Measurements from ENCODE around the gene JPH2.

Gene JPH2

GRCh38 chr20:44120676-44121425 is 66.1 kb downstream of the JPH2 start:
- DNase-seq, result no peak

GRCh38 chr20:44118185-44119033 is 68.6 kb downstream of the JPH2 start:
- no peak for DNase-seq

- DNase-seq, result no peak
These were observed 69.4 kb downstream of the JPH2 start for GRCh38 chr20:44117296-44118184.

GRCh38 chr20:44115762-44116644 is 71.0 kb downstream of the JPH2 start:
- DNase-seq, result no peak

GRCh38 chr20:44115181-44115580 is 71.8 kb downstream of the JPH2 start:
- no peak for DNase-seq

- DNase-seq, result no peak
These were observed 73.2 kb downstream of the JPH2 start for GRCh38 chr20:44113618-44114376.

- DNase-seq, result no peak
These were observed 73.9 kb downstream of the JPH2 start for GRCh38 chr20:44112889-44113617.

- DNase-seq, result no peak
These were observed 74.5 kb downstream of the JPH2 start for GRCh38 chr20:44112456-44112855.

GRCh38 chr20:44111712-44112335 is 75.2 kb downstream of the JPH2 start:
- no peak for DNase-seq

GRCh38 chr20:44110816-44111568 is 76.0 kb downstream of the JPH2 start:
- DNase-seq, result no peak

GRCh38 chr20:44109951-44110361 is 77.0 kb downstream of the JPH2 start:
- DNase-seq, result no peak

- no peak for DNase-seq
These were observed 80.4 kb downstream of the JPH2 start for GRCh38 chr20:44106615-44107014.

GRCh38 chr20:44104798-44105517 is 82.0 kb downstream of the JPH2 start:
- DNase-seq, result peak; percentile 14

- no peak for DNase-seq
These were observed 84.4 kb downstream of the JPH2 start for GRCh38 chr20:44102582-44102981.

GRCh38 chr20:44099832-44100231 is 87.2 kb downstream of the JPH2 start:
- DNase-seq, result no peak

GRCh38 chr20:44098657-44099056 is 88.3 kb downstream of the JPH2 start:
- DNase-seq, result no peak

- DNase-seq, result no peak
These were observed 88.7 kb downstream of the JPH2 start for GRCh38 chr20:44098256-44098630.

- no peak for DNase-seq
These were observed 89.3 kb downstream of the JPH2 start for GRCh38 chr20:44097521-44098255.

Data from NCI-H1092 (cell line).